Inferior parietal cortex (tissue), 1 donor: ENCODE data around the gene ANKRD6.
A peak's percentile ranks its signal among the peaks of the same experiment; 100 is the strongest.

ENCODE experiments used
- DNase-seq: peaks from one replicate; pipeline ENCODE4 v3.0.0-alpha.2; 2016; ENCODE audit errors: extremely low spot score

The ANKRD6 gene

GRCh38 chr6:89413006-89413400 is 19.9 kb upstream of the ANKRD6 start:
- DNase-seq: no peak

- no peak for DNase-seq
Measured at GRCh38 chr6:89414215-89414614, 18.7 kb upstream of the ANKRD6 start.

GRCh38 chr6:89415185-89415584 is 17.8 kb upstream of the ANKRD6 start:
- no peak for DNase-seq

GRCh38 chr6:89416796-89417195 is 16.2 kb upstream of the ANKRD6 start:
- no peak for DNase-seq

- no peak for DNase-seq
Measured at GRCh38 chr6:89430201-89430962, 2.6 kb upstream of the ANKRD6 start.

- DNase-seq: peak; percentile 21
Measured at GRCh38 chr6:89433252-89434149, 549 bp downstream of the ANKRD6 start.

GRCh38 chr6:89434150-89434499 is 1.2 kb downstream of the ANKRD6 start:
- no peak for DNase-seq

- DNase-seq: no peak
Measured at GRCh38 chr6:89434954-89435353, 2.0 kb downstream of the ANKRD6 start.

- no peak for DNase-seq
Measured at GRCh38 chr6:89436226-89436625, 3.3 kb downstream of the ANKRD6 start.

- DNase-seq: no peak
Measured at GRCh38 chr6:89438248-89438647, 5.3 kb downstream of the ANKRD6 start.

GRCh38 chr6:89439014-89439413 is 6.1 kb downstream of the ANKRD6 start:
- DNase-seq: no peak

GRCh38 chr6:89440200-89440599 is 7.2 kb downstream of the ANKRD6 start:
- no peak for DNase-seq

GRCh38 chr6:89443658-89444057 is 10.7 kb downstream of the ANKRD6 start:
- no peak for DNase-seq

GRCh38 chr6:89449193-89449592 is 16.2 kb downstream of the ANKRD6 start:
- DNase-seq: no peak

GRCh38 chr6:89452281-89452680 is 19.3 kb downstream of the ANKRD6 start:
- no peak for DNase-seq

GRCh38 chr6:89454300-89454699 is 21.3 kb downstream of the ANKRD6 start:
- DNase-seq: no peak

- no peak for DNase-seq
Measured at GRCh38 chr6:89458704-89459103, 25.8 kb downstream of the ANKRD6 start.

GRCh38 chr6:89459501-89459900 is 26.5 kb downstream of the ANKRD6 start:
- DNase-seq: no peak

- no peak for DNase-seq
Measured at GRCh38 chr6:89460713-89461112, 27.8 kb downstream of the ANKRD6 start.

- DNase-seq: no peak
Measured at GRCh38 chr6:89462503-89462902, 29.6 kb downstream of the ANKRD6 start.

GRCh38 chr6:89464295-89464694 is 31.3 kb downstream of the ANKRD6 start:
- DNase-seq: no peak

- no peak for DNase-seq
Measured at GRCh38 chr6:89467437-89467836, 34.5 kb downstream of the ANKRD6 start.

- no peak for DNase-seq
Measured at GRCh38 chr6:89468998-89469397, 36.0 kb downstream of the ANKRD6 start.
